Measurements from ENCODE around the gene ANKFN1.

The ANKFN1 gene

GRCh38 chr17:56545930-56546329 lies 392.7 kb downstream of the ANKFN1 start:
- no peaks in the 10 kb centered on the region for H3K36me3 ChIP-seq (ENCODE audit: control insufficient read depth, low read length)
- no peak overlapping the region for H3K27ac ChIP-seq (ENCODE audit: low read depth, low read length)
- H3K9me3 ChIP-seq (ENCODE audit: control insufficient read depth, insufficient read depth, low read length), result no peaks in the 10 kb centered on the region
- no peak overlapping the region for H3K4me2 ChIP-seq (ENCODE audit: low read length)
- no peaks in the 10 kb centered on the region; the same call in 1 of the 2 replicates for H3K9me2 ChIP-seq (replicated peaks; ENCODE audit: control insufficient read depth, low read length)
- no peak overlapping the region for H3K4me3 ChIP-seq (ENCODE audit: low read length)
- TF ChIP-seq EZH2phosphoT487 (IDR thresholded peaks at IDR 0.05; ENCODE audit: borderline replicate concordance, low read length), result no peak
- no peak for TF ChIP-seq CTCF (IDR thresholded peaks at IDR 0.05; ENCODE audit: low read depth, low read length, poor library complexity, severe bottlenecking)
- H3K79me2 ChIP-seq (ENCODE audit: control insufficient read depth, low read length), result no peaks in the 10 kb centered on the region
- H4K20me1 ChIP-seq (ENCODE audit: control insufficient read depth, insufficient read depth, low read depth, low read length), result no peaks in the 10 kb centered on the region
- H3K27me3 ChIP-seq (ENCODE audit: control insufficient read depth, low read length), result no peaks in the 10 kb centered on the region
- H3K4me1 ChIP-seq (ENCODE audit: control insufficient read depth, low read length), result no peaks in the 10 kb centered on the region
- no peaks in the 10 kb centered on the region for H3F3A ChIP-seq (ENCODE audit: control insufficient read depth, insufficient read depth)

- no peaks in the 10 kb centered on the region for H3K4me1 ChIP-seq (ENCODE audit: control insufficient read depth, low read length)
- no peaks in the 10 kb centered on the region for H4K20me1 ChIP-seq (ENCODE audit: control insufficient read depth, insufficient read depth, low read depth, low read length)
- H3K79me2 ChIP-seq (ENCODE audit: control insufficient read depth, low read length), result no peaks in the 10 kb centered on the region
- no peak overlapping the region for H3K4me3 ChIP-seq (ENCODE audit: low read length)
- H3K27me3 ChIP-seq (ENCODE audit: control insufficient read depth, low read length), result no peaks in the 10 kb centered on the region
- no peak overlapping the region for H3K27ac ChIP-seq (ENCODE audit: low read depth, low read length)
- no peaks in the 10 kb centered on the region for H3F3A ChIP-seq (ENCODE audit: control insufficient read depth, insufficient read depth)
- TF ChIP-seq CTCF (IDR thresholded peaks at IDR 0.05; ENCODE audit: low read depth, low read length, poor library complexity, severe bottlenecking) (no peak), EZH2phosphoT487 (IDR thresholded peaks at IDR 0.05; ENCODE audit: borderline replicate concordance, low read length) (no peak)
- no peaks in the 10 kb centered on the region for H3K9me3 ChIP-seq (ENCODE audit: control insufficient read depth, insufficient read depth, low read length)
- no peaks in the 10 kb centered on the region for H3K36me3 ChIP-seq (ENCODE audit: control insufficient read depth, low read length)
- H3K4me2 ChIP-seq (ENCODE audit: low read length), result no peak overlapping the region
- no peaks in the 10 kb centered on the region; the same call in 1 of the 2 replicates for H3K9me2 ChIP-seq (replicated peaks; ENCODE audit: control insufficient read depth, low read length)
Observed at GRCh38 chr17:56548661-56549060, 395.4 kb downstream of the ANKFN1 start.

- H3K27ac ChIP-seq (ENCODE audit: low read depth, low read length), result no peak overlapping the region
- no peaks in the 10 kb centered on the region for H4K20me1 ChIP-seq (ENCODE audit: control insufficient read depth, insufficient read depth, low read depth, low read length)
- H3K27me3 ChIP-seq (ENCODE audit: control insufficient read depth, low read length), result no peaks in the 10 kb centered on the region
- H3F3A ChIP-seq (ENCODE audit: control insufficient read depth, insufficient read depth), result no peaks in the 10 kb centered on the region
- H3K9me2 ChIP-seq (replicated peaks; ENCODE audit: control insufficient read depth, low read length), result no peaks in the 10 kb centered on the region; the same call in 1 of the 2 replicates
- no peaks in the 10 kb centered on the region for H3K79me2 ChIP-seq (ENCODE audit: control insufficient read depth, low read length)
- no peaks in the 10 kb centered on the region for H3K36me3 ChIP-seq (ENCODE audit: control insufficient read depth, low read length)
- no peak overlapping the region for H3K4me3 ChIP-seq (ENCODE audit: low read length)
- H3K4me2 ChIP-seq (ENCODE audit: low read length), result no peak overlapping the region
- no peaks in the 10 kb centered on the region for H3K4me1 ChIP-seq (ENCODE audit: control insufficient read depth, low read length)
- TF ChIP-seq EZH2phosphoT487 (IDR thresholded peaks at IDR 0.05; ENCODE audit: borderline replicate concordance, low read length) (no peak), CTCF (IDR thresholded peaks at IDR 0.05; ENCODE audit: low read depth, low read length, poor library complexity, severe bottlenecking) (no peak)
- no peaks in the 10 kb centered on the region for H3K9me3 ChIP-seq (ENCODE audit: control insufficient read depth, insufficient read depth, low read length)
Observed at GRCh38 chr17:56549501-56549900, 396.2 kb downstream of the ANKFN1 start.

Data from DOHH2 (cell line).